Pancreas (tissue), 10 donors: ENCODE measurements around the gene TOP1. TPM values are rescaled to one million over a fixed set of nuclear protein-coding genes. Genes with fewer than 3 reads are reported as not detected.

ENCODE experiments used
- ATAC-seq, 4 donors: fragments of 200-7000 bp; cut with Tn5 transposase; one replicate each; pipeline versions ENCODE4 v1.8.0 to v1.9.1; 2020; ENCODE audit warnings: mild to moderate bottlenecking in 4 of 4, moderate library complexity in 4 of 4
- DNase-seq, 6 donors: peaks; one replicate each; pipeline ENCODE4 v3.0.0-alpha.2; 2020
- FAIRE-seq: peaks from 2 replicates; lab custom pipeline; 2012; peaks lifted over from hg19 to GRCh38; lab: Jason Lieb, UNC
- H3K27ac ChIP-seq, 4 donors: fragments of 200-600 bp; sonication (generic); 1 replicate in 3 of 4; 2 replicates in 1 of 4; pipeline versions ENCODE4 v1.5.0 to v1.8.0; 2020
- H3K27me3 ChIP-seq, 4 donors: fragments of 200-600 bp; one replicate each; pipeline ENCODE4 v1.8.0; 2021
- H3K36me3 ChIP-seq, 3 donors: fragments of 200-600 bp; sonication (generic) in 1 of 3; one replicate each; pipeline versions ENCODE4 v1.5.0 to v1.8.0; 2020 to 2021
- H3K4me1 ChIP-seq, 3 donors: fragments of 200-600 bp; one replicate each; pipeline ENCODE4 v1.8.0; 2021
- H3K4me3 ChIP-seq, 4 donors: fragments of 200-600 bp; sonication (generic) in 2 of 4; one replicate each; pipeline versions ENCODE4 v1.5.0 to v1.8.0; 2020 to 2021
- H3K9me3 ChIP-seq, 4 donors: fragments of 200-600 bp; one replicate each; pipeline ENCODE4 v1.8.0; 2021
- CTCF ChIP-seq, 4 donors: fragments of 200-600 bp; sonication (generic) in 3 of 4; IDR thresholded peaks; one replicate each; pipeline versions ENCODE4 v1.5.0 to v1.8.0; 2021; ENCODE audit warnings: antibody characterized with exemption in 4 of 4
- WGBS, 2 donors: extraction: QIAGEN DNeasy Blood & Tissue Kit; methylation state at CpG; one replicate each; pipeline ENCODE4 v1.1.7; 2013; 5-methylcytosine and 5-hydroxymethylcytosine counted together
- intact Hi-C, 3 donors: fragments of 100-400 bp; cut with DNase I; formaldehyde crosslinking; loops; one replicate each; pipeline versions ENCODE4 v1.11.1 to v1.14.2; 2022
- polyA plus RNA-seq, 2 donors: library from polyadenylated mRNA; stranded (reverse); fragments of 200-250 nt; gene quantifications; one replicate each; pipeline ENCODE4 v1.2.3, GENCODE V29; 2013
- total RNA-seq, 6 donors: library from RNA; stranded (reverse); fragmentation: NEBNext Ultra II Directional in 4 of 6; extraction: Animal tissue kit (Norgen Biotek cat#: 25700) in 4 of 6; gene quantifications; one replicate each; pipeline versions ENCODE4 v1.2.1 to v1.2.4, GENCODE V29; 2021 to 2023
- donor health status: healthy with polysubstance abuse.
- donor health status: DM: no; HTN: no; CAD: no; lungs with moderate emphysema.
- donor health status: DM: no; HTN: no; CAD: no.
- donor health status: control.
- donor health status: control.
- donor health status: Bipolar disorder and iron deficiency.
- donor health status: DM: yes; HTN: yes; CAD: no.
- donor health status: DM: no; HTN: no; CAD: no.
- donor health status: DM: no; HTN: no; CAD: no.
- donor health status: DM: yes; HTN: yes; CAD: no.

Gene TOP1
- total and polyA plus RNA-seq, 8 donors, result 9.6 to 25.6 (median 16.2) TPM

- H3K4me3 ChIP-seq, result no peak overlapping the region
- 84 to 92% methylated on average over 4 of the region's 4 CpGs for WGBS, 2 donors
- no peak for DNase-seq
- no peak overlapping the region for H3K27ac ChIP-seq
- ATAC-seq, result no peak
- FAIRE-seq, result no peak
- TF ChIP-seq CTCF (IDR thresholded peaks at IDR 0.05), result no peak
- intact Hi-C loops, result loop anchor here in 2 of 3 donors (5.0 to 10.0 kb wide), 2 partner anchors 97 to 100 kb away; no protein-coding TSS in a partner anchor
- no peaks in the 10 kb centered on the region for H3K9me3 ChIP-seq
- no peaks in the 10 kb centered on the region for H3K27me3 ChIP-seq
- H3K4me1 ChIP-seq, result peaks cover 0 to under 1% (median 0%) of the 10 kb centered on the region in 3 donors
- H3K36me3 ChIP-seq, result peaks cover 0 to 21% (median 5%) of the 10 kb centered on the region in 3 donors
Observed at GRCh38 chr20:41091927-41092326, 63.3 kb downstream of the TOP1 start.

- no peak for TF ChIP-seq CTCF (IDR thresholded peaks at IDR 0.05)
- H3K9me3 ChIP-seq, result no peaks in the 10 kb centered on the region
- no peaks in the 10 kb centered on the region for H3K27me3 ChIP-seq
- no peak overlapping the region for H3K27ac ChIP-seq
- DNase-seq (no peak), FAIRE-seq (no peak), ATAC-seq (peak in 2 of 4 donors; percentile 18 to 30)
- H3K4me1 ChIP-seq, result peaks cover 0 to 8% (median 3%) of the 10 kb centered on the region in 3 donors
- intact Hi-C loops, result loop anchor here in 2 of 3 donors (5.0 to 10.0 kb wide), 2 partner anchors 100 to 102 kb away; no protein-coding TSS in a partner anchor
- no peak overlapping the region for H3K4me3 ChIP-seq
- 96 to 100% methylated on average over 2 of the region's 2 CpGs for WGBS, 2 donors
- peaks cover 0 to 41% (median 5%) of the 10 kb centered on the region in 3 donors for H3K36me3 ChIP-seq
Observed at GRCh38 chr20:41094353-41095055, 65.9 kb downstream of the TOP1 start.

GRCh38 chr20:41095110-41095969 is 66.7 kb downstream of the TOP1 start:
- 42% methylated on average over 7 of the region's 7 CpGs for WGBS, 2 donors
- ATAC-seq, result peak in 3 of 4 donors; percentile 82 to 89 (median 87)
- DNase-seq, result peak in 3 of 6 donors; percentile 10 to 68 (median 52)
- H3K27me3 ChIP-seq, result no peaks in the 10 kb centered on the region
- H3K4me1 ChIP-seq, result peaks cover 0 to 8% (median 3%) of the 10 kb centered on the region in 3 donors
- intact Hi-C loops, result loop anchor here in 1 of 3 donors (10.0 kb wide), 1 partner anchor 101 kb away; no protein-coding TSS in a partner anchor
- H3K4me3 ChIP-seq, result no peak overlapping the region
- H3K27ac ChIP-seq, result no peak overlapping the region
- peaks cover 0 to 49% (median 11%) of the 10 kb centered on the region in 3 donors for H3K36me3 ChIP-seq
- peak; percentile 28 to 75 (median 55) for TF ChIP-seq CTCF (IDR thresholded peaks at IDR 0.05)
- H3K9me3 ChIP-seq, result no peaks in the 10 kb centered on the region
- peak; percentile 65 for FAIRE-seq

- no peaks in the 10 kb centered on the region for H3K9me3 ChIP-seq
- no peak overlapping the region for H3K4me3 ChIP-seq
- 59 to 71% methylated on average over 4 of the region's 4 CpGs for WGBS, 2 donors
- no peak for TF ChIP-seq CTCF (IDR thresholded peaks at IDR 0.05)
- DNase-seq, result no peak
- no peak for FAIRE-seq
- H3K27ac ChIP-seq, result no peak overlapping the region
- no peak for ATAC-seq
- intact Hi-C loops, result loop anchor here in 1 of 3 donors (10.0 kb wide), 1 partner anchor 104 kb away; no protein-coding TSS in a partner anchor
- peaks cover 4 to 58% (median 23%) of the 10 kb centered on the region in 3 donors for H3K36me3 ChIP-seq
- H3K27me3 ChIP-seq, result no peaks in the 10 kb centered on the region
- H3K4me1 ChIP-seq, result peaks cover 0 to 8% (median 3%) of the 10 kb centered on the region in 3 donors
Observed at GRCh38 chr20:41098703-41099250, 70.2 kb downstream of the TOP1 start.
